Bronchial epithelial cell (primary cell): Measurements from ENCODE around the gene AQP9. TPM values are rescaled to one million over a fixed set of nuclear protein-coding genes. Genes with fewer than 3 reads are reported as not detected.
"Not testable (repeated sequence)": the region's sequence is repeated elsewhere in the genome, so short reads cannot be mapped to it uniquely, and the experiment has no call there.

Experiments
- DNase-seq: peaks from one replicate; pipeline ENCODE4 v3.0.0-alpha.2; 2010; ENCODE audit warnings: low read depth
- FAIRE-seq: peaks from 2 replicates; lab custom pipeline; 2011; peaks lifted over from hg19 to GRCh38; lab: Jason Lieb, UNC
- H3K27me3 ChIP-seq: 2 replicates; pipeline ENCODE4 v1.5.1; 2011; ENCODE audit warnings: low read length; ENCODE audit not compliant: control insufficient read depth, insufficient read depth
- H3K36me3 ChIP-seq: 2 replicates; pipeline ENCODE4 v1.5.1; 2011; ENCODE audit warnings: low read length; ENCODE audit not compliant: control insufficient read depth, insufficient read depth
- H3K4me3 ChIP-seq: 2 replicates; pipeline ENCODE4 v1.5.1; 2011; ENCODE audit warnings: mild to moderate bottlenecking, low read depth, low read length, control low read depth
- CTCF ChIP-seq: IDR thresholded peaks from 2 replicates; pipeline ENCODE4 v1.5.1; 2011; ENCODE audit warnings: mild to moderate bottlenecking, moderate library complexity, low read length, control low read depth, inconsistent platforms; ENCODE audit not compliant: insufficient read depth, severe bottlenecking
- total RNA-seq: library from RNA; depleted of rRNA; stranded (reverse); fragments of >200 nt; gene quantifications from 2 replicates; pipeline ENCODE4 v1.2.1, GENCODE V29; 2014

Gene AQP9
- total RNA-seq, 1 donor from 2014 or later, result not detected

- Histone ChIP-seq H3K27me3 (peaks cover 2% of the 10 kb centered on the region), H3K4me3 (no peak overlapping the region), H3K36me3 (no peaks in the 10 kb centered on the region)
- no peak for DNase-seq
- TF ChIP-seq CTCF, result no peak
- peak; percentile 23 for FAIRE-seq
Observed at GRCh38 chr15:58110999-58111717, 27.0 kb upstream of the AQP9 start.

- DNase-seq, result no peak
- TF ChIP-seq CTCF, result no peak
- Histone ChIP-seq H3K27me3 (peaks cover 2% of the 10 kb centered on the region), H3K36me3 (no peaks in the 10 kb centered on the region), H3K4me3 (no peak overlapping the region)
- no peak for FAIRE-seq
Observed at GRCh38 chr15:58111718-58112104, 26.5 kb upstream of the AQP9 start.

GRCh38 chr15:58113358-58113757, 24.8 kb upstream of the AQP9 start:
- FAIRE-seq, H3K27me3 ChIP-seq, DNase-seq, H3K4me3 ChIP-seq, H3K36me3 ChIP-seq: not testable (repeated sequence)

GRCh38 chr15:58114388-58114787, 23.8 kb upstream of the AQP9 start:
- no peak for TF ChIP-seq CTCF
- Histone ChIP-seq H3K36me3 (no peaks in the 10 kb centered on the region), H3K4me3 (no peak overlapping the region), H3K27me3 (peaks cover 2% of the 10 kb centered on the region)
- DNase-seq, result no peak
- no peak for FAIRE-seq

GRCh38 chr15:58114812-58115211, 23.4 kb upstream of the AQP9 start:
- H3K4me3 ChIP-seq, result no peak overlapping the region
- TF ChIP-seq CTCF, result no peak
- no peaks in the 10 kb centered on the region for H3K36me3 ChIP-seq
- FAIRE-seq, result no peak
- H3K27me3 ChIP-seq, result peaks cover under 1% of the 10 kb centered on the region
- DNase-seq, result peak; percentile 8

GRCh38 chr15:58115692-58116091, 22.5 kb upstream of the AQP9 start:
- Histone ChIP-seq H3K27me3 (no peaks in the 10 kb centered on the region), H3K4me3 (no peak overlapping the region), H3K36me3 (no peaks in the 10 kb centered on the region)
- TF ChIP-seq CTCF, result peak; percentile 19
- FAIRE-seq (no peak), DNase-seq (peak; percentile 41)
